Measurements from ENCODE around the gene FCGR3A. TPM values are rescaled to one million over a fixed set of nuclear protein-coding genes. Genes with fewer than 3 reads are reported as not detected.
A peak's percentile ranks its signal among the peaks of the same experiment; 100 is the strongest.

FCGR3A gene
- total and polyA plus RNA-seq, 2 experiments from 2014 or later = not detected

DNA sequence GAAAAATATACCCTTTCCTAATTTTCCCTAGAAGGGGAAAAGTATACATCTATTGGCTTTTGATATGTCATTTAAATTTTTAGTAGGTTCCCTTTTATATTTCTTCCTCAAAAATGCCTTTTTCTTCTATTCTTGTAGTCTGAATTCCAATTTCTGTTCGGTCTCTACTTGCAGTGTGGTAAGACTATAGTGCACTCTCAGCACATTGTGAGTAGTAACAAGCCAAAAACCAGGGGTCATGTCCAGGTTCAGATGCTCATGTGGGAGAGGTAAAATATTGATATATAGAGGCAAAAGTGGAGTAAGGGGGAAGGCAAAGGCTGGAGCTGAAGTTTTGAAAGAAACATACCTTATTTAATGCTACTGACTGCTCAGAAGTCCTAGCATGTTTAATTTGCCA lies 48.4 kb downstream of the FCGR3A start (continued):
- no peak for TF ChIP-seq JUNB (IDR thresholded peaks at IDR 0.05; ENCODE audit: unreplicated experiment)

DNA sequence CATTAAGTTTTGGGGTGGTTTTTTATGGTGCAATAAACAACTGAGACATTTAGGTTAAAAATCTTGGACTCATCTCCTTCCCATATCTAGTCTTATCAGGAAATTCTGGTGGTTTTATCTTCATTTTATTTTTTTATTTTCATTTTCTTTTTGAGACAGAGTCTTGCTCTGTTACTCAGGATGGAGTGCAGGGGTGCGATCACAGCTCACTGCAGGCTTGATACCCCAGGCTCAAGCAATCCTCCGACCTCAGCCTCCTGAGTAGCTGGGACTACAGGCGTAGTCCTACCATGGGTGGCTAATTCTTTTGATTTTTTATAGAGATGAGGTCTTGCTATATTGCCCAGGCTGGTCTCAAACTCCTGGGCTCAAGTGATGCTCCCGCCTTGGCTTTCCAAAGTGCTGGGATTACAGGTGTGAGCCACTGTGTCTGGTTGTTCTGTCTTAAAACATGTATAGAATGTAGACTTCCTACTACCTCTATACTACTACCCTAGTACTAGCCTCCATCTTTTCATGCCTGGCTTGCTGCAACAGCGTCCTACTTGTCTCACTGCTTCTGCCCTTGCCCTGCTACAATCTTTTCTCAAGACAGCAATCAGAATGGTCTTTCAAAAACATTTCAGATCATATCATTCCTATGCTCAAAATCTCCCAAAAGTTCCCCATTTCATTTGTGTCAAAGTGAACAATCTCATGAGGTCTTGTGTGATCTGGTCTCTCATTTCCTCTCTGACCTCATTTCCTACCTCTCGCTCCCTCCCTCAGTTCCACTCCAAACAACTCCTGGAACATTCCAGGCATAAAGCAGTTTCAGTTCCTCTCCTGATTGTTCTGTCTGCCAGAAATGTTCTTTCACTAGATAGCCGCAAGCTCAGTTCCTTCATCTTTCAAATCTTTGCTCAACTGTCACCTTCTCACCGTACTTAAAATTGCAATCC lies 50.2 kb downstream of the FCGR3A start:
- Histone ChIP-seq H2AFZ (peak overlapping the region; percentile 83; the same call in 1 of the 2 replicates), H4K20me1 (replicated peaks; ENCODE audit: insufficient read depth) (no peaks in the 10 kb centered on the region), H3F3A (replicated peaks; ENCODE audit: low read depth) (no peaks in the 10 kb centered on the region), H3K4me3 (no peak overlapping the region), H3K9me2 (ENCODE audit: insufficient read depth) (no peaks in the 10 kb centered on the region), H3K4me2 (no peak overlapping the region), H3K27ac (ENCODE audit: low read depth) (no peak overlapping the region), H3K27me3 (ENCODE audit: insufficient read depth) (no peaks in the 10 kb centered on the region), H3K36me3 (ENCODE audit: insufficient read depth) (no peaks in the 10 kb centered on the region), H3K79me2 (replicated peaks; ENCODE audit: insufficient read depth) (no peaks in the 10 kb centered on the region), H3K4me1 (ENCODE audit: insufficient read depth) (no peaks in the 10 kb centered on the region)
- Mint-ChIP-seq H3K36me3 (ENCODE audit: low read depth) (no peaks in the 10 kb centered on the region), H3K4me1 (no peaks in the 10 kb centered on the region; the same call in 2 of the 3 replicates), H3K4me3 (no peak overlapping the region), H3K9me3 (no peaks in the 10 kb centered on the region), H3K27ac (no peak overlapping the region), H3K27me3 (ENCODE audit: insufficient read depth, low read depth, poor library complexity) (peaks cover 4% of the 10 kb centered on the region)
- ATAC-seq (no peak), DNase-seq (ENCODE audit: low spot score) (no peak)
- TF ChIP-seq EZH2phosphoT487 (IDR thresholded peaks at IDR 0.05; ENCODE audit: unreplicated experiment) (no peak), JUNB (IDR thresholded peaks at IDR 0.05; ENCODE audit: unreplicated experiment) (no peak), CTCF (conservative IDR thresholded peaks at IDR 0.05; ENCODE audit: low read depth in 2 of 2) (no peak), CREB1 (CRISPR knock-in tag; IDR thresholded peaks at IDR 0.05; ENCODE audit: low read depth) (no peak)

GRCh38 chr1:161498646-161499045 lies 51.0 kb downstream of the FCGR3A start:
- ATAC-seq = no peak
- Histone ChIP-seq H2AFZ (no peak overlapping the region), H3K27ac (ENCODE audit: low read depth) (no peak overlapping the region), H3K27me3 (ENCODE audit: insufficient read depth) (no peaks in the 10 kb centered on the region), H4K20me1 (replicated peaks; ENCODE audit: insufficient read depth) (no peaks in the 10 kb centered on the region), H3K79me2 (replicated peaks; ENCODE audit: insufficient read depth) (no peaks in the 10 kb centered on the region), H3K9me2 (ENCODE audit: insufficient read depth) (no peaks in the 10 kb centered on the region), H3K4me2 (no peak overlapping the region), H3K36me3 (ENCODE audit: insufficient read depth) (no peaks in the 10 kb centered on the region), H3K4me3 (no peak overlapping the region), H3F3A (replicated peaks; ENCODE audit: low read depth) (no peaks in the 10 kb centered on the region), H3K4me1 (ENCODE audit: insufficient read depth) (no peaks in the 10 kb centered on the region)
- Mint-ChIP-seq H3K9me3 (no peaks in the 10 kb centered on the region), H3K27me3 (ENCODE audit: insufficient read depth, low read depth, poor library complexity) (peaks cover 2% of the 10 kb centered on the region), H3K4me1 (no peaks in the 10 kb centered on the region; the same call in 2 of the 3 replicates), H3K4me3 (no peak overlapping the region), H3K27ac (no peak overlapping the region), H3K36me3 (ENCODE audit: low read depth) (no peaks in the 10 kb centered on the region)
- DNase-seq (ENCODE audit: low spot score) = no peak
- no peak for TF ChIP-seq JUNB (IDR thresholded peaks at IDR 0.05; ENCODE audit: unreplicated experiment)
- TF ChIP-seq CTCF (conservative IDR thresholded peaks at IDR 0.05; ENCODE audit: low read depth in 2 of 2) = no peak

All from GM23338 (cell line).